GM18508 (cell line): ENCODE results near the gene GLIS1.

Source experiments
- ATAC-seq: cut with Tn5 transposase; IDR thresholded peaks from one replicate; pipeline ENCODE4 v1.9.1; 2021; ENCODE audit warnings: moderate number of reproducible peaks; ENCODE audit not compliant: insufficient read depth, unreplicated experiment

GLIS1 gene

GRCh38 chr1:53484705-53485477 is 254.1 kb downstream of the GLIS1 start:
- ATAC-seq, result no peak

DNA sequence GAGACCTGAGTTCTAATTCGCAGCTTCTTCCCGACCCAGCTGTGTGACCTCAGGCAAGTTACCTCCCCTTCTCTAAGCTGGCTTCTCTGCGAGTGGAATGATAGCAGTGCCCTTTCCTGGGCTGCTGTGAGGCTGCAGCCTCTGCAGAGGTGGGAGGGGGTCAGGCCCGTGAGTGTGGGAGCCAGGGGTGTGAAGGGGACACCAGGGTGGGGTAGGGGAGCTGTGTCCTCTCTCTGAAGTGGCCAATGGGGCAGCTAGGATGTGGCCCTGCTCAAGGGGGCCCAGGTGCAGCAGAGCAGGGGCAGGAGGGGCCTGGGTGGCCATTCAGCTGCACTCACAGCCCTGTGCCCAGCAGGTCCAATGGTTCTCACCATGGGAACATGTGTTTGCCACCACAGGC is 255.3 kb downstream of the GLIS1 start:
- no peak for ATAC-seq

- no peak for ATAC-seq
Observed at GRCh38 chr1:53483170-53483569, 255.8 kb downstream of the GLIS1 start.

- no peak for ATAC-seq
Observed at GRCh38 chr1:53482441-53483153, 256.4 kb downstream of the GLIS1 start.

DNA sequence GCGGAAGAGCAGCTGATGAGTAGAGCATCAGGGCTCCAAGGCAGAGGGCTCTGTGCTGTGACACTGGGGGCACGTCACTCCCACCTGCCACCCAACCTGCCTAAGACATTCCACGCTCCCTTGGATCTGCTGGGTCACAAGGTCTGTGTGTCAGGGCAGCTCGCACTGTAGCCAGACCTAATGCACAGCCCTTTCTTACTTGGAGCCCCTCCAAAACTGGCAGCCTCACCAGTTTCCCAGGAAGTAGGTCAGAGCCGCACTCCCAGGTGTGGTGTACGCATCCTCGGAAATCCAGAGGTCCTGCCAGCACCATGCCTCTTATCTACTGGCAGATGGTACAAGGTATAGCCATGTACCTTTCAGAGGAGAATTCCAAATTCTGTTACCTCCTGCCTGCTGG is 257.5 kb downstream of the GLIS1 start:
- ATAC-seq, result no peak

GRCh38 chr1:53480678-53481077 is 258.3 kb downstream of the GLIS1 start:
- ATAC-seq, result no peak

GRCh38 chr1:53478502-53478818 is 260.5 kb downstream of the GLIS1 start:
- no peak for ATAC-seq

DNA sequence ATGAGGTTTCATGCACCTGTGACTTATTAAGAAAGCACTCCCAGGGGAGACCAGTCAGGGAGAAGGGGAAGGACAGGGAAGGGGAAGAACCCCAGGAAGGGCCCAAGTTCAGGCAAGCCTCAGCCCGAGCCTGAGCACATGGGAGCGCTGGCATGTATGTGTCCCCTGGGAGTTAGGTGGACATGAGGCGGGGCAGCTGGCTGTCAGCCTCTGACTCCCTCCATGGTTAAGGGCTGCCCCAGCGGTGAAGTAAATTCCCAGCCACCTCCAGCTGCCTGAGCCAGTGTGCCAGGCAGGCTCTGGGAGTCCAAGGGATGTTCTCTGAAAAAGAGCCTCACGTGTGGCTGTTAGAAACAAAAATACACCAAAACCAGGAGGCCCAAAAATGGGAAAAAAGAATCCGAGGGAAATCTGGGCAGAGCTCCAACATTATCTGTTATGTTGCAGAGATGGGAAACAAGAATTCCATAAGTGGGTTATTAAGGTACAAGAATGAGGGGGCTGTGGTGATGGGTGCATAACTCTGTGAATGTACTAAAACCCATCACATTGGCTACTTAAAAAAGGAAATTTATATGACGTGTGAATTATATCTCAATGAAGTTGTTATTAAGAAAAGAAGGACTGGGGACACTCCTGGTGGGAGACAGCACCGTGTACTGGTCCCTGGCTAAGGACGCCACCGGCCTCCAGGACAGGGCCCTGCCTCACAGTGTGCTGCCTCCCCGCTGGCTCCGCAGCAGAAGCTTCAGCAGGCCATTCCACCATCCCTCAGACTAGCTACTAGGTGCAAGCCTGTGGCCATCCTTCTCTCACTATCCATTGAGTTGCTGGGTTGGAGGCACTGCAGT is 261.1 kb downstream of the GLIS1 start:
- no peak for ATAC-seq

DNA sequence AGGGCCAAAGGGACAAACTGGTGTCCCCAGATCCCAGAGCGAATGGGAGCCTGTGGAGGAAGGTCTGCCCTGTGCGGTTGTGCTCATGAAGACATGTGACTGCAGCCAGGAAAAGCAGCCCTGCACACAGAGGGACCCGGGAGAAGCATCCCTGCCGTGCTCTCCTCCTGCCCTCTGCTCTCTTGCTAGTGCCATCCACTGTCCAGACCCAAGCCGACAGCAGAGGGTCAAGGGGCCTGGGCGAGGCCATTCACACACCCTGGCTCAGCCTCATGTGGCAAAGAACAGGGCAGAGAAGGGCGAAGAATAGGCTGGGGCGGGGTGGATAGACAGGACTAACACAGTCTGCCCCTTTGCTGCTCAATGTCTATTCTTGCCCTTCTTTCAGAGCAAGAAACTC is 262.4 kb downstream of the GLIS1 start:
- ATAC-seq, result no peak

- no peak for ATAC-seq
Observed at GRCh38 chr1:53475664-53476063, 263.3 kb downstream of the GLIS1 start.

DNA sequence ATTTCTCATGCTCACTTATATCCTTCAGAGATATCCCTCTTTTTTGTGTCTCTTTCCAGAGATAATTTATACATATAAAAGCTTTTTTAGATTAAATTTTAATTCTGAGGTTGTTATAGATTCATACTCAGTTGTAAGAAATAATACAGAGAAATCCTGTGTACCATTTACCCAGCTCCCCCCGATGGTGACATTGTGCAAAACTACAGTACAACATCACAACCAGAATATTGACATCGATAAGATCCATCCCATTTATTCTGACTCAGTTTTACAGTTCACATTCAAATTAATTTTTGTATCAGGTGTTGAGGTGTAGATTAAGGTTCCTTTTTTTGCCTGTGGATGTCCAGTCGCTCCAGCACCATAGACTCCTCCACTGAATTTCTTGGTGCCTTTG is 265.5 kb downstream of the GLIS1 start:
- no peak for ATAC-seq

DNA sequence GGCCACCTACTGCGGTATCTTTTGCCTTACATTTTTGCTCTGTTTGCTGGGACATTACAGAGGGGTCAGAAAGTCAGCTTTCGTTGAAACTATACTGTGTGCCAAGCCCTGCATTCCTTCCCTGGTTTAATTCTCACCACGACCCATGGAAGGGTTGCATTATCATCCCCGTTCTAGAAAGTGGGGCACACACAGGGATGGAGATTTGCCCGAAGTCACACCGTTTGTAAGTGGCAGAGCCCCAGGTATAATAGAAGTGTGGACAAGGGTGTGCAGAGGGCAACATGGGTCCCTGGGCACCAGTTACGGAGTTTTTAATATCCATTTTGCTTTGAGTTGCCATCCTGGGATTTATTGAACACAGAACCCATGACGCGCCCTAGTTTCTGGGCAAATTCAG is 268.0 kb downstream of the GLIS1 start:
- no peak for ATAC-seq

GRCh38 chr1:53470584-53470983 is 268.4 kb downstream of the GLIS1 start:
- ATAC-seq, result no peak

- ATAC-seq, result no peak
Observed at GRCh38 chr1:53470155-53470554, 268.8 kb downstream of the GLIS1 start.

- ATAC-seq, result no peak
Observed at GRCh38 chr1:53469373-53469772, 269.6 kb downstream of the GLIS1 start.

GRCh38 chr1:53468374-53468773 is 270.6 kb downstream of the GLIS1 start:
- no peak for ATAC-seq

- no peak for ATAC-seq
Observed at GRCh38 chr1:53467391-53467790, 271.6 kb downstream of the GLIS1 start.

DNA sequence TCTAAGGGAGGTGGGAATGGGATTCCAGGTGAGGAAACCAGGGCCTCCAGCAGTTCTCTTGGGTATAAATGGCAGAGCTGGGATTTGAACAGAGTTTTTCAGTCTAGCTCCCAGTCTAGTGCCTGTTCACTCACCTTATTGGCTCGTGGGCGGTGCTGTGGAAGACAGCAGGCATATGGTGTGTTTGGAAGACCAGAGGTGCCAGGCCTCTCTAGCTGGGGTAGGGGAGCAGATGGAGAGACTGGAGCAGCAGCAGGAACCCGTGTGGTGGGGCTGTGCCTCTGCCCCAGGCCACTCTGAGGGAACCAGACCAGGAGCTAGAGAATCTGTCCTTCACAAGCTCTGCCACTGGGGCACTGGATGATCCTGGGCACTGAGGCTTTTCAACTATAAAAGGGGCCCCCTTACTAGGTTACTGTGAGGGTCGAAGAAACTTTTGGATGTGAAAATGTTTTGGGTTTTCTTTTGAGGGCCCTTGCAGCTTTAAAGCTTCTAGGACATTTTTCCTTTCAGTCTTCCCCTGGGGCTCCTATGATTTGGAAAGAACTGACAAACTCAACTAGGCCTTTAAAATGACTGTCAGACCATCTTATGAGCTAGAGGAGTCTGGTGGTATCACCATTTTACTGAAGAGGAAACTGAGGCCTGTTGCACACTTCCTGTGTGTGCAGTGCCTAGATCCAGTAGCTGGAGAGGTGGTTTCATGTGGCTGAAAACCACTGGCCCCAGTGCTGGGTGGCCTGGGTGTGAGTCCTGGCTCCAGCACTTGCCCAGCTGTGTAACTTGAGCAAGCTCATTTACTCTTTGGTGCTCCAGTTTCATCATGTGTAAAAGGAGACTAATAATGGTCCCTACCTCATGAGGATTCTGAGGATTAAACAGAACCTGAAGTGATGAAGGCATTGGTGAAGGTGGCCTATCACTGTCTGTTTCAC is 273.7 kb downstream of the GLIS1 start:
- no peak for ATAC-seq

DNA sequence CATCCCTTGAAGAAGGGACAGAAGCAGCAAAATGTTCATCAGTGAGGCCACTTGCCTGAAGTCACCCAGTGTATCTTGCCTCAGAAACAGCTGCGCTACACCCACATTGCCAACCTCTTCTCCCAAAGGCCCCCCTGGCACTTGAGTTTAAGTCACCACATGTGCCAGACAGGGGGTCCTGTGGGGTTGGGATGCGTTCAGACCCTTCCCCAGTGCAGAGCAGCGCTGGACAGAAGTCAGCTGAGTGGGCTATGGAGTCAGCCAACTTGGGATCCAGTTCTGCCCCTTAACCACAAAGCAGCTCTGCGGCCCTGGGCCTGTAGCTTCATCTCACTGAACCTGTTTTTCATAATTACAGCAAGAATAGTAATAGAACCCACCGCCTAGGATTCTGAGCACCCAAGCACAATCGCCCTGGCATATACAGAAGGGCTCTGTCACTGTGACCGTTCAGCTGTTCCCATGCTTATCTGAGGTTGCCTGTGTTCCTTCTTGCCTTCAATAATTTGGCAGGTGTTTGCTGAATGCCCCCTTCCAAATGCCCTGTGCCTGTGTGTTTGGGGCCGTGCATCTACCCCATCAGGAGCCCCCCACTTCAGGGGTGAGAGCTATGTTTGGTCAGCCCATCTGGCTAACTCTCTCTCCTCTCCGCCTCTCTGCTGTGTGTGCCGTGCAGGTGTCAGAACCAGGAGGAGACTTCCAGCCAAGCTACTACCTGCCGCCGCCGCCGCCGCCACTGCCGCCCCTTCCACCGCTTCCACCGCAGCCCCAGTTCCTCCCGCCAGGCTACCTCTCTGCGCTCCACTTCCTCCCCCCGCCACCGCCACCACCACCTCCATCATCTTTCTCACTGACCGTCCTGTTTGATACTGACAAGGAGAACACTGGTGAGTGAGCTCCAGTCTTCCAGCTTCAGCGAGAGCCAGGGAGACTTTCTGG is 274.7 kb downstream of the GLIS1 start:
- no peak for ATAC-seq
